ENCODE measurements around the gene STAT6. TPM values are rescaled to one million over a fixed set of nuclear protein-coding genes. Genes with fewer than 3 reads are reported as not detected.

STAT6 gene
- total and polyA plus RNA-seq, 2 experiments from 2014 or later = 78.9 to 80.0 TPM

GRCh38 chr12:57116580-57117281, 5.6 kb upstream of the STAT6 start:
- Histone ChIP-seq H3K79me2 (no peaks in the 10 kb centered on the region), H3K4me1 (ENCODE audit: insufficient read depth) (peaks cover 6% of the 10 kb centered on the region), H3K4me3 (no peak overlapping the region), H4K20me1 (ENCODE audit: insufficient read depth, poor library complexity, severe bottlenecking) (no peaks in the 10 kb centered on the region), H3K27me3 (no peaks in the 10 kb centered on the region), H3K9me2 (replicated peaks; ENCODE audit: insufficient read depth) (no peaks in the 10 kb centered on the region), H2AFZ (no peak overlapping the region), H3K27ac (no peak overlapping the region), H3K4me2 (no peak overlapping the region), H3K36me3 (replicated peaks; ENCODE audit: insufficient read depth, low read depth) (no peaks in the 10 kb centered on the region), H3K9me3 (ENCODE audit: low read depth) (no peaks in the 10 kb centered on the region)
- WGBS (ENCODE audit: low lambda C conversion rate, missing lambda C conversion rate) = 87% methylated on average over 5 of the region's 5 CpGs
- DNase-seq (ENCODE audit: low spot score) = no peak
- no peak for TF ChIP-seq EZH2 (IDR thresholded peaks at IDR 0.05; ENCODE audit: borderline replicate concordance)
- TF ChIP-seq CTCF (IDR thresholded peaks at IDR 0.05; ENCODE audit: poor library complexity) = no peak
- TF ChIP-seq EZH2phosphoT487 (IDR thresholded peaks at IDR 0.05; ENCODE audit: low read depth, severe bottlenecking, unreplicated experiment) = no peak

GRCh38 chr12:57112492-57113294, 1.5 kb upstream of the STAT6 start:
- DNase-seq (ENCODE audit: low spot score) = no peak
- peak overlapping the region; percentile 93 for H3K4me2 ChIP-seq
- TF ChIP-seq CTCF (IDR thresholded peaks at IDR 0.05; ENCODE audit: poor library complexity) (peak; percentile 96), EZH2phosphoT487 (IDR thresholded peaks at IDR 0.05; ENCODE audit: low read depth, severe bottlenecking, unreplicated experiment) (no peak), EZH2 (IDR thresholded peaks at IDR 0.05; ENCODE audit: borderline replicate concordance) (no peak)
- no peak overlapping the region for H2AFZ ChIP-seq
- no peaks in the 10 kb centered on the region for H3K9me2 ChIP-seq (replicated peaks; ENCODE audit: insufficient read depth)
- H3K36me3 ChIP-seq (replicated peaks; ENCODE audit: insufficient read depth, low read depth) = no peaks in the 10 kb centered on the region
- no peaks in the 10 kb centered on the region for H3K9me3 ChIP-seq (ENCODE audit: low read depth)
- peaks cover 30% of the 10 kb centered on the region for H3K4me1 ChIP-seq (ENCODE audit: insufficient read depth)
- H4K20me1 ChIP-seq (ENCODE audit: insufficient read depth, poor library complexity, severe bottlenecking) = peaks cover 3% of the 10 kb centered on the region
- peak overlapping the region; percentile 100 for H3K27ac ChIP-seq
- H3K4me3 ChIP-seq = no peak overlapping the region
- WGBS (ENCODE audit: low lambda C conversion rate, missing lambda C conversion rate) = 73% methylated on average over 9 of the region's 9 CpGs
- peaks cover 25% of the 10 kb centered on the region for H3K79me2 ChIP-seq
- no peaks in the 10 kb centered on the region for H3K27me3 ChIP-seq

GRCh38 chr12:57110104-57111030, 795 bp downstream of the STAT6 start:
- H4K20me1 ChIP-seq (ENCODE audit: insufficient read depth, poor library complexity, severe bottlenecking) = peaks cover 10% of the 10 kb centered on the region
- H3K9me3 ChIP-seq (ENCODE audit: low read depth) = no peaks in the 10 kb centered on the region
- H3K27ac ChIP-seq = peak overlapping the region; percentile 100
- H3K36me3 ChIP-seq (replicated peaks; ENCODE audit: insufficient read depth, low read depth) = no peaks in the 10 kb centered on the region
- no peaks in the 10 kb centered on the region for H3K9me2 ChIP-seq (replicated peaks; ENCODE audit: insufficient read depth)
- peaks cover 26% of the 10 kb centered on the region for H3K79me2 ChIP-seq
- H3K4me2 ChIP-seq = peak overlapping the region; percentile 93
- peak overlapping the region; percentile 52 for H3K4me3 ChIP-seq
- 4% methylated on average over 27 of the region's 28 CpGs for WGBS (ENCODE audit: low lambda C conversion rate, missing lambda C conversion rate)
- DNase-seq (ENCODE audit: low spot score) = peak; percentile 70
- peaks cover 30% of the 10 kb centered on the region for H3K4me1 ChIP-seq (ENCODE audit: insufficient read depth)
- peak overlapping the region; percentile 69 for H2AFZ ChIP-seq
- no peaks in the 10 kb centered on the region for H3K27me3 ChIP-seq
- TF ChIP-seq EZH2 (IDR thresholded peaks at IDR 0.05; ENCODE audit: borderline replicate concordance) (no peak), CTCF (IDR thresholded peaks at IDR 0.05; ENCODE audit: poor library complexity) (peak; percentile 3)

Measured in hepatocyte (in vitro differentiated cells).